Trophoblast cell (in vitro differentiated cells and primary cell): ENCODE results near the gene HOATZ.

Experiments
- DNase-seq, 2 donors: peaks; one replicate each; pipeline ENCODE4 v3.0.0-alpha.2; 2016
- H2AFZ ChIP-seq: 2 replicates; pipeline ENCODE4 v1.6.1; 2013; ENCODE audit warnings: low read length, moderate library complexity, mild to moderate bottlenecking; ENCODE audit not compliant: insufficient read depth, poor library complexity
- H2AK5ac ChIP-seq: 2 replicates; pipeline ENCODE4 v1.6.1; 2013; ENCODE audit warnings: mild to moderate bottlenecking, low read length
- H2BK120ac ChIP-seq: 2 replicates; pipeline ENCODE4 v1.6.1; 2013; ENCODE audit warnings: low read length, mild to moderate bottlenecking, moderate library complexity; ENCODE audit not compliant: insufficient read depth, poor library complexity
- H2BK12ac ChIP-seq: 2 replicates; pipeline ENCODE4 v1.6.1; 2013; ENCODE audit warnings: mild to moderate bottlenecking, low read length, moderate library complexity
- H2BK5ac ChIP-seq: 2 replicates; pipeline ENCODE4 v1.6.1; 2013; ENCODE audit warnings: low read length, low read depth, moderate library complexity, mild to moderate bottlenecking; ENCODE audit not compliant: poor library complexity
- H3K14ac ChIP-seq: 2 replicates; pipeline ENCODE4 v1.6.1; 2013; ENCODE audit warnings: mild to moderate bottlenecking, low read length
- H3K18ac ChIP-seq: 2 replicates; pipeline ENCODE4 v1.6.1; 2013; ENCODE audit warnings: mild to moderate bottlenecking, low read length
- H3K23ac ChIP-seq: 2 replicates; pipeline ENCODE4 v1.6.1; 2013; ENCODE audit warnings: low read length
- H3K27ac ChIP-seq: 2 replicates; pipeline ENCODE4 v1.5.1; 2013; ENCODE audit warnings: low read depth, mild to moderate bottlenecking, inconsistent platforms, low read length, moderate library complexity
- H3K27me3 ChIP-seq: 2 replicates; pipeline ENCODE4 v1.6.1; 2013; ENCODE audit warnings: inconsistent platforms, mild to moderate bottlenecking, low read length, moderate library complexity; ENCODE audit not compliant: insufficient read depth
- H3K36me3 ChIP-seq, 2 experiments: 1 replicate in 1 of 2; 2 replicates in 1 of 2; pipeline ENCODE4 v1.6.1; 2013; ENCODE audit warnings: low read length in 2 of 2, mild to moderate bottlenecking in 2 of 2, moderate library complexity in 1 of 2; ENCODE audit not compliant: insufficient read depth in 2 of 2, control insufficient read depth in 1 of 2
- H3K4ac ChIP-seq: 2 replicates; pipeline ENCODE4 v1.6.1; 2013; ENCODE audit warnings: low read depth, mild to moderate bottlenecking, low read length, moderate library complexity
- H3K4me1 ChIP-seq, 2 experiments: 1 replicate in 1 of 2; 2 replicates in 1 of 2; pipeline ENCODE4 v1.6.1; 2013; ENCODE audit warnings: low read length in 2 of 2, mild to moderate bottlenecking in 2 of 2, moderate library complexity in 1 of 2; ENCODE audit not compliant: insufficient read depth in 2 of 2, control insufficient read depth in 1 of 2
- H3K4me2 ChIP-seq: 2 replicates; pipeline ENCODE4 v1.6.1; 2013; ENCODE audit warnings: inconsistent platforms, mild to moderate bottlenecking, low read length, moderate library complexity
- H3K4me3 ChIP-seq: 2 replicates; pipeline ENCODE4 v1.5.1; 2013; ENCODE audit warnings: mild to moderate bottlenecking, low read depth, low read length, inconsistent platforms
- H3K79me1 ChIP-seq: one replicate; pipeline ENCODE4 v1.6.1; 2013; ENCODE audit warnings: low read length
- H3K79me2 ChIP-seq: 2 replicates; pipeline ENCODE4 v1.6.1; 2013; ENCODE audit warnings: low read length, mild to moderate bottlenecking; ENCODE audit not compliant: control insufficient read depth, insufficient read depth, poor library complexity
- H3K9ac ChIP-seq: 2 replicates; pipeline ENCODE4 v1.6.1; 2013; ENCODE audit warnings: mild to moderate bottlenecking, low read length
- H3K9me3 ChIP-seq: 2 replicates; pipeline ENCODE4 v1.6.1; 2013; ENCODE audit warnings: low read depth, mild to moderate bottlenecking, control low read depth, inconsistent platforms, low read length; ENCODE audit not compliant: insufficient read depth
- H4K12ac ChIP-seq: 2 replicates; pipeline ENCODE4 v1.6.1; 2013; ENCODE audit warnings: low read depth, mild to moderate bottlenecking, low read length, moderate library complexity
- H4K8ac ChIP-seq: 2 replicates; pipeline ENCODE4 v1.6.1; 2013; ENCODE audit warnings: low read depth, mild to moderate bottlenecking, low read length, moderate library complexity
- H4K91ac ChIP-seq: one replicate; pipeline ENCODE4 v1.6.1; 2013; ENCODE audit warnings: low read depth, mild to moderate bottlenecking, low read length, moderate library complexity
- WGBS: extraction: QIAGEN DNeasy Blood & Tissue Kit; methylation state at CpG from one replicate; pipeline ENCODE4 v1.1.7; 2013; ENCODE audit warnings: missing lambda C conversion rate; ENCODE audit not compliant: insufficient read length, insufficient coverage; ENCODE audit errors: extremely low coverage; 5-methylcytosine and 5-hydroxymethylcytosine counted together

HOATZ gene

GRCh38 chr11:111538407-111539114 lies 24.0 kb downstream of the HOATZ start:
- no peak overlapping the region for H3K4me2 ChIP-seq
- no peak overlapping the region for H3K23ac ChIP-seq

GRCh38 chr11:111539426-111540113 lies 25.0 kb downstream of the HOATZ start:
- Histone ChIP-seq H2BK5ac (no peak overlapping the region), H3K4me2 (peak overlapping the region; percentile 63), H3K14ac (peak overlapping the region; percentile 70), H3K4me1 (peaks cover 12 to 14% of the 10 kb centered on the region in 2 experiments), H3K18ac (peak overlapping the region; percentile 69), H4K8ac (peak overlapping the region; percentile 2), H3K36me3 (peaks cover 9 to 13% of the 10 kb centered on the region in 2 experiments), H3K27me3 (no peaks in the 10 kb centered on the region), H3K79me1 (peaks cover 18% of the 10 kb centered on the region), H2AK5ac (no peak overlapping the region), H3K79me2 (peaks cover 8% of the 10 kb centered on the region), H3K4me3 (no peak overlapping the region), H3K4ac (no peak overlapping the region), H2BK12ac (no peak overlapping the region), H4K91ac (peak overlapping the region; percentile 38), H4K12ac (no peak overlapping the region), H2BK120ac (peak overlapping the region; percentile 57), H3K9me3 (no peaks in the 10 kb centered on the region), H3K27ac (no peak overlapping the region), H2AFZ (peak overlapping the region; percentile 38), H3K9ac (no peak overlapping the region), H3K23ac (no peak overlapping the region)
- DNase-seq: peak in 1 of 2 donors; percentile 54
- no CpG with 5 or more reads among the region's 9 CpGs for WGBS

More at GRCh38 chr11:111538407-111539114, 24.0 kb downstream of the HOATZ start:
- Histone ChIP-seq H3K18ac (no peak overlapping the region), H4K12ac (no peak overlapping the region), H3K4ac (no peak overlapping the region), H2AK5ac (no peak overlapping the region), H4K8ac (no peak overlapping the region), H3K4me1 (peaks cover 12 to 14% of the 10 kb centered on the region in 2 experiments), H3K79me2 (peaks cover 8% of the 10 kb centered on the region), H3K36me3 (peaks cover 2 to 3% of the 10 kb centered on the region in 2 experiments), H3K4me3 (no peak overlapping the region), H3K9ac (no peak overlapping the region), H3K79me1 (peaks cover 18% of the 10 kb centered on the region), H2BK12ac (no peak overlapping the region), H3K9me3 (no peaks in the 10 kb centered on the region), H4K91ac (no peak overlapping the region), H3K27ac (no peak overlapping the region), H3K27me3 (no peaks in the 10 kb centered on the region), H2BK120ac (no peak overlapping the region), H2BK5ac (no peak overlapping the region), H2AFZ (no peak overlapping the region), H3K14ac (no peak overlapping the region)
- no CpG with 5 or more reads among the region's 1 CpG for WGBS
- peak; percentile 56 to 92 for DNase-seq

GRCh38 chr11:111540114-111540936 lies 25.7 kb downstream of the HOATZ start, which contains the start of gene LAYN:
Gene LAYN (plus strand): TSS chr11:111540720. CDS start chr11:111540844, 124 bp downstream.
- H3K4me1 ChIP-seq: peaks cover 12 to 14% of the 10 kb centered on the region in 2 experiments
- peak within 1 kb of the TSS; percentile 77 for H3K14ac ChIP-seq
- H3K4ac ChIP-seq: peak within 1 kb of the TSS; percentile 49
- peak within 1 kb of the TSS; percentile 73 for H3K18ac ChIP-seq
- H3K9ac ChIP-seq: peak within 1 kb of the TSS; percentile 73
- WGBS: no CpG with 5 or more reads among the region's 70 CpGs
- peaks cover 18% of the 10 kb centered on the region for H3K79me1 ChIP-seq
- peak within 1 kb of the TSS; percentile 75 for H2BK12ac ChIP-seq
- H3K79me2 ChIP-seq: peaks cover 8% of the 10 kb centered on the region
- no peak within 1 kb of the TSS for H3K23ac ChIP-seq
- no peaks in the 10 kb centered on the region for H3K9me3 ChIP-seq
- H3K4me3 ChIP-seq: peak within 1 kb of the TSS; percentile 88
- peak within 1 kb of the TSS; percentile 84 for H2AFZ ChIP-seq
- peak within 1 kb of the TSS; percentile 17 for H4K12ac ChIP-seq
- H3K4me2 ChIP-seq: peak within 1 kb of the TSS; percentile 63
- DNase-seq: peak; percentile 86 to 94
- H3K27me3 ChIP-seq: no peaks in the 10 kb centered on the region
- H3K36me3 ChIP-seq: peaks cover 11 to 16% of the 10 kb centered on the region in 2 experiments
- peak within 1 kb of the TSS; percentile 79 for H2BK5ac ChIP-seq
- H3K27ac ChIP-seq: peak within 1 kb of the TSS; percentile 81
- peak within 1 kb of the TSS; percentile 83 for H4K8ac ChIP-seq
- H2AK5ac ChIP-seq: peak within 1 kb of the TSS; percentile 35
- H4K91ac ChIP-seq: peak within 1 kb of the TSS; percentile 88
- peak within 1 kb of the TSS; percentile 57 for H2BK120ac ChIP-seq

GRCh38 chr11:111540937-111541253 lies 26.3 kb downstream of the HOATZ start:
- H4K12ac ChIP-seq: peak overlapping the region; percentile 16
- H3K4me3 ChIP-seq: peak overlapping the region; percentile 88
- H2BK120ac ChIP-seq: peak overlapping the region; percentile 20
- H3K79me1 ChIP-seq: peaks cover 18% of the 10 kb centered on the region
- no peaks in the 10 kb centered on the region for H3K27me3 ChIP-seq
- peak in 1 of 2 donors; percentile 36 for DNase-seq
- peak overlapping the region; percentile 88 for H4K91ac ChIP-seq
- H3K9me3 ChIP-seq: no peaks in the 10 kb centered on the region
- peak overlapping the region; percentile 63 for H3K4me2 ChIP-seq
- peak overlapping the region; percentile 75 for H2BK12ac ChIP-seq
- peak overlapping the region; percentile 49 for H3K4ac ChIP-seq
- peak overlapping the region; percentile 79 for H2BK5ac ChIP-seq
- no peak overlapping the region for H3K23ac ChIP-seq
- H3K36me3 ChIP-seq: peaks cover 11 to 22% of the 10 kb centered on the region in 2 experiments
- peak overlapping the region; percentile 77 for H3K14ac ChIP-seq
- H3K18ac ChIP-seq: peak overlapping the region; percentile 73
- peak overlapping the region; percentile 35 for H2AK5ac ChIP-seq
- peaks cover 8% of the 10 kb centered on the region for H3K79me2 ChIP-seq
- H2AFZ ChIP-seq: peak overlapping the region; percentile 84
- peak overlapping the region; percentile 81 for H3K27ac ChIP-seq
- WGBS: no CpG with 5 or more reads among the region's 22 CpGs
- H4K8ac ChIP-seq: peak overlapping the region; percentile 83
- peaks cover 12 to 14% of the 10 kb centered on the region in 2 experiments for H3K4me1 ChIP-seq
- H3K9ac ChIP-seq: peak overlapping the region; percentile 73
